ENCODE results near the gene LUZP2. TPM values are rescaled to one million over a fixed set of nuclear protein-coding genes. Genes with fewer than 3 reads are reported as not detected.

The LUZP2 gene
- total and polyA plus RNA-seq, 8 donors: 1.2 to 8.3 (median 4.6) TPM; not detected in 1

DNA sequence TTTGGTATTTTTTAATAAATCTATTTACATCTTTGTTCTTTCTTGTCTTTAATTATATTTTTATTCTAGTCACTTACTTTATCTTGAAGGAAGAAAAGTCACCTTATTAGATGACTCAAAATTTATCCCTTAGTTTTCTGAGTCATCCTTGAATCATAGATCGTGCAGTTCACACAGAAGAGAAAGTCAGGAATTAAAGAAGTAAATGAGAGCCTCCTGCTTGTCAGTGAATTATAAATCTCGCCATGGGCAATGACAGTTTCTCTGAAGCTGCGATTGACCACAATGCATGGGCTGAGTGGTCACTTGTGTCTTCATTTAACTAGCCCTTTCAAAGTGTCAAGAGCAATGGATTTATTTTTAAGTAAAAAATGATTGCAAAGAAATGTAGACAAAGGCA, 91.2 kb downstream of the LUZP2 start:
- H3K27me3 ChIP-seq: no peaks in the 10 kb centered on the region
- no peaks in the 10 kb centered on the region for H3K4me1 ChIP-seq
- no peaks in the 10 kb centered on the region for H3K36me3 ChIP-seq
- H3K4me3 ChIP-seq: no peak overlapping the region
- intact Hi-C loops (cut with DNase I): no loop called here
- DNase-seq (no peak), ATAC-seq (no peak)
- TF ChIP-seq, protein P1, sequence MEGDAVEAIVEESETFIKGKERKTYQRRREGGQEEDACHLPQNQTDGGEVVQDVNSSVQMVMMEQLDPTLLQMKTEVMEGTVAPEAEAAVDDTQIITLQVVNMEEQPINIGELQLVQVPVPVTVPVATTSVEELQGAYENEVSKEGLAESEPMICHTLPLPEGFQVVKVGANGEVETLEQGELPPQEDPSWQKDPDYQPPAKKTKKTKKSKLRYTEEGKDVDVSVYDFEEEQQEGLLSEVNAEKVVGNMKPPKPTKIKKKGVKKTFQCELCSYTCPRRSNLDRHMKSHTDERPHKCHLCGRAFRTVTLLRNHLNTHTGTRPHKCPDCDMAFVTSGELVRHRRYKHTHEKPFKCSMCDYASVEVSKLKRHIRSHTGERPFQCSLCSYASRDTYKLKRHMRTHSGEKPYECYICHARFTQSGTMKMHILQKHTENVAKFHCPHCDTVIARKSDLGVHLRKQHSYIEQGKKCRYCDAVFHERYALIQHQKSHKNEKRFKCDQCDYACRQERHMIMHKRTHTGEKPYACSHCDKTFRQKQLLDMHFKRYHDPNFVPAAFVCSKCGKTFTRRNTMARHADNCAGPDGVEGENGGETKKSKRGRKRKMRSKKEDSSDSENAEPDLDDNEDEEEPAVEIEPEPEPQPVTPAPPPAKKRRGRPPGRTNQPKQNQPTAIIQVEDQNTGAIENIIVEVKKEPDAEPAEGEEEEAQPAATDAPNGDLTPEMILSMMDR (IDR thresholded peaks at IDR 0.05): no peak
- no peak overlapping the region for H3K27ac ChIP-seq
- H3K9me3 ChIP-seq: no peaks in the 10 kb centered on the region

DNA sequence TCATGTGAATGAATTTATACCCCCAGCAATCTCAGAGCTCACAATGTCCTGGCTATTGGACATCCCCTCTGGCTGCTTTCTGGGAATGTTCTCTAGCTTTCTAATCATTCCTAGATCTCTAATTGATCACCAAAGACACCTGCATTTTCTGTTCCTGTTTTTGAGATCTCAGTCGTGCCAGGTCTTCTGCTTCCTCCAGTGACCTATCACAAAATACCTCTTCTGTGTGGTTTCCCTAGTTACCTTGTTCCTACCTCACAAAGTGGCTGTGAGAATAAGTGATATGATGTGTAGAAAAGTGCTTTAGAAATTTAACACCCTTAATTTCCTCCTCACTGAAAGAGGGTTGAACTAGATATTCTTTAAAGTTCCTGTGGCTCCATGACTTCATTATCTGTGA, 92.2 kb downstream of the LUZP2 start:
- no peak for ATAC-seq
- intact Hi-C loops (cut with DNase I): no loop called here
- TF ChIP-seq, protein P1 (IDR thresholded peaks at IDR 0.05): no peak

DNA sequence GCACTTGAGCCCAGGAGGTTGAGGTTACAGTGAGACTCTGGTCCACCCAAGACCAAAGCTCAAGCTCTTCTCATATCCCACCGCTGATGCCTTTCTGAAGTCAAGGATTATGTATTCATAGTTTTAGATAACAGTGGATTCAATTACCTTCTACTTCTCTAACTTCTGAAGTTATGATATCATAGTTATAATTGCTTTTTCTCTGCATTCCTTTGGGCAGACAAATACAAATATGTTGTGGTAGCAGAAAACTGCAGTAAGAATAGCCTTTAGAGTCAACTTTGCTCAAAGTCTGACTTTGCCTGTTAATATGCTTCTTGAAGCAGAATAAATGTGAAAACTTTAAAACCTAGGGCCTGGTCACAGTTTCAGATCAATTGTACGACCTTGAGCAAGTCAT, 94.4 kb downstream of the LUZP2 start:
- H3K36me3 ChIP-seq: no peaks in the 10 kb centered on the region
- H3K27ac ChIP-seq: no peak overlapping the region
- H3K4me3 ChIP-seq: no peak overlapping the region
- H3K9me3 ChIP-seq: no peaks in the 10 kb centered on the region
- no peaks in the 10 kb centered on the region for H3K27me3 ChIP-seq
- ATAC-seq (no peak), DNase-seq (no peak)
- intact Hi-C loops (cut with DNase I): no loop called here
- no peaks in the 10 kb centered on the region for H3K4me1 ChIP-seq
- TF ChIP-seq, protein P1 (IDR thresholded peaks at IDR 0.05): no peak

More for the DNA sequence above, 92.2 kb downstream of the LUZP2 start:
- Histone ChIP-seq H3K4me1 (no peaks in the 10 kb centered on the region), H3K9me3 (no peaks in the 10 kb centered on the region), H3K27ac (no peak overlapping the region), H3K27me3 (no peaks in the 10 kb centered on the region), H3K36me3 (no peaks in the 10 kb centered on the region), H3K4me3 (no peak overlapping the region)
- no peak for DNase-seq

DNA sequence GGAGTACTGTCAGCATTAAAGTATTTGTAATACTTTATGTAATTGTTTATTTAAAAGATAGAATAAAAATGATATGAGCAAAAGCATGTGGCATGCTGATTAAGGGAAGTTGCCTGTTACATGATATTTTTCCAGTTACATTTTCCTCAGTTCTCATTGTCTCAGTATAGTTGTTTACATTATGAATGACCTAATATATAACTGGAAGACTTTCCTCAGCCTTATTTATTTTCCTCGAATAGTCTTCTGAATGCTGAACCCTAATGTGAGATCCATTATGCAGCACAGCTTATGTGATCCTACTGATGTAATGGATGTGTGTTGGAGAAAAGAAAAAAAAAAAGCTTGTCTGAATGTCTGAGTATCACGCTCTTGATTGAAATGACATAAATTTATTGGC, 95.5 kb downstream of the LUZP2 start:
- no peak for DNase-seq
- H3K4me3 ChIP-seq: no peak overlapping the region

DNA sequence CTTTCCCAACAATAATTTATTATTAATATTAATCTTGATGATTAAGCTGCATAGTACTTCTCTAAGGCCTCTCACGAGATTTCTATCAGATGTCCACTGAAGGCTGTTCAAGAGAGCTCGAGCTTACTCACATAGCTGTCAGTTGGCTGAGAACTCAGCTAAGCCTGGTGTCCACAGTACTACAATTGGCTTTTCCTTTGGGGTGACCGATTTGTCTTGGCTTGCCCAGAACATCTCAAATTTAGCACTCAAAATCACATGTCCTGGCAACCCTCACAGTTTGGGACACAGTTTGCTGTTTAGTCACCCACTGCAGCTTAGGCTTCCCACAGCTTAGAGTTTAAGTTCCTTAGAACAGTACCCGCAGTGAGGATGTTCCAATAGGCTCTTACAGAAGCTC, 96.5 kb downstream of the LUZP2 start:
- H3K27me3 ChIP-seq: no peaks in the 10 kb centered on the region

More for the DNA sequence above, 95.5 kb downstream of the LUZP2 start:
- no peaks in the 10 kb centered on the region for H3K9me3 ChIP-seq
- no peaks in the 10 kb centered on the region for H3K27me3 ChIP-seq
- no peak for ATAC-seq
- no peaks in the 10 kb centered on the region for H3K4me1 ChIP-seq
- intact Hi-C loops (cut with DNase I): no loop called here
- H3K36me3 ChIP-seq: no peaks in the 10 kb centered on the region
- no peak overlapping the region for H3K27ac ChIP-seq
- TF ChIP-seq, protein P1 (IDR thresholded peaks at IDR 0.05): no peak

More for the DNA sequence above, 96.5 kb downstream of the LUZP2 start:
- no peak for ATAC-seq
- Histone ChIP-seq H3K36me3 (no peaks in the 10 kb centered on the region), H3K9me3 (no peaks in the 10 kb centered on the region), H3K4me3 (no peak overlapping the region), H3K27ac (no peak overlapping the region), H3K4me1 (no peaks in the 10 kb centered on the region)
- intact Hi-C loops (cut with DNase I): no loop called here
- no peak for DNase-seq
- TF ChIP-seq, protein P1 (IDR thresholded peaks at IDR 0.05): no peak

Data from left lung (tissue), 10 donors.